Choroid plexus epithelial cell (primary cell): Measurements from ENCODE around the gene ZNF674.

ENCODE experiments used
- DNase-seq: peaks from one replicate; pipeline ENCODE4 v3.0.0-alpha.2; 2010; ENCODE audit warnings: low read depth
- H3K4me3 ChIP-seq: 2 replicates; pipeline ENCODE4 v1.5.1; 2011; ENCODE audit warnings: low read depth, mild to moderate bottlenecking, control low read depth, low read length, moderate library complexity
- CTCF ChIP-seq: conservative IDR thresholded peaks from 2 replicates; pipeline ENCODE4 v1.5.1; 2011; ENCODE audit warnings: low read depth, mild to moderate bottlenecking, control low read depth, inconsistent platforms, low read length, moderate library complexity

Gene ZNF674

DNA sequence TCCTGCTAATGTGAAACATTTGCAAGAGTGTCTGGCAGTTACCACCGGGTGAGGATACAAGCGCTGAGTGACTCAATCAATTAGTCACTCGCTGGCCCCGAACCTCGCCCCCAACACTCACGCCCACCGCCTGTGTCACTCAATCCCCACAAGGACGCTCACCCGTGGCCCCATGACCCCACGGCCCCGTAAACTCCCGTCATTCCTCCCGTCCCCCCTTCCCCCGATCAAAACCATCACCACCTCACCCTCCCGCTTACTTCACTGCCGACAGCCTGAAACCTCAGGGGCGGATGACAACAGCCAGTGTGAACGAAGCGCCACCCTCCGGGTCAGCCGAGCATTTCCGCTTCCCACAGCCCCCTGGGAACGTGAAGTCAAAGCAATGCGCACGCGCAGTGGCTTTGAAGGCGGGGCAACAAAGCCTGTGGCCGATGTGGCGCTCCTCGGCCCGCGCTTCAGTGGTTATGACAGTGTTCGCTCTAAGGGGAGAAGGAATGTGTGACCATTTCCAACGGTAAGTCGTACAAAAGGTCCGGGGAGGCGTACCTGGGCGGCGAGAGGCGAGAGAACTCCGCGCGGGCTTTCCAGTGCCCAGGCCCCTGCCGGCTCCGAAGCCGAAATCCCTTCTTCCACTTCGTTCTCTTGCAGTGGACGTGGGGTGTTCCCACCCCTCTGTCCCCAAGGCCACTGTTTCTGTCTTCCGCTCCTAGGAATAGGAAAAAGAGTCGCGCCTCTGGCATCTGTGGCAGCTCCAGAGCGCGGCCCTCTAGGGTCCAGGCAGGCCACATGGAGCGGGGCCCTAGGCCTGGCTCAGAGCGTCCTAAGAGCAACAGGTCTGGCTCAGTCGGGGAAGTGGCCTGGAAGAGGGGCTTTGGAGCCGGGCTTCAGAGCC is at the start of gene ZNF674:
TSS of gene ZNF674 (minus strand) at position 311 of the 895 bp plus-strand sequence. CDS start 3,334 bp downstream, outside the sequence.
- peak; percentile 93 for DNase-seq
- peak within 1 kb of the TSS; percentile 76 for H3K4me3 ChIP-seq
- TF ChIP-seq CTCF = peak; percentile 31

- no peak for TF ChIP-seq CTCF
- H3K4me3 ChIP-seq = no peak overlapping the region
- no peak for DNase-seq
These were observed 44.9 kb upstream of the ZNF674 start for GRCh38 chrX:46589977-46590723.

DNA sequence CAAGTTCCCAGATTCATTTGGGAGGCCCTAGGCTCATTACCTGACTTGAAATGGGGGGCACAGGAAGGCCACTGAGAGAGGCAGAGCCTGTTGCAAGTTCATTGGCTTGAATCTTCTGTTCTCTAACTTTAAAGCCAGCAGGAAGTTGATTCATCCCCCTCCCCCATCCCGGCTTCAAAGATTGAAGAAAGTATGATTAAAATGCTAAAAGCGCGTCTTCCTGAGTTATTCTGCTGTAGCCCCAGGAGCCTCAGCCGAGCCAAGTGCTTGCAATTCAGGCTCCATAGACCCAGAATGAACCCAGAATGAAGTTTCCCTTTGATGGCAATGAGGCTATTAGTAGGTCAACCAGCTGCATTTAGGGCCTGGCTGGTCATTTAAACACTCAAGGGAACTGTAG is 43.0 kb upstream of the ZNF674 start:
- H3K4me3 ChIP-seq = no peak overlapping the region
- peak; percentile 84 for DNase-seq
- no peak for TF ChIP-seq CTCF

GRCh38 chrX:46587753-46588171 is 42.5 kb upstream of the ZNF674 start:
- no peak for TF ChIP-seq CTCF
- H3K4me3 ChIP-seq = no peak overlapping the region

DNA sequence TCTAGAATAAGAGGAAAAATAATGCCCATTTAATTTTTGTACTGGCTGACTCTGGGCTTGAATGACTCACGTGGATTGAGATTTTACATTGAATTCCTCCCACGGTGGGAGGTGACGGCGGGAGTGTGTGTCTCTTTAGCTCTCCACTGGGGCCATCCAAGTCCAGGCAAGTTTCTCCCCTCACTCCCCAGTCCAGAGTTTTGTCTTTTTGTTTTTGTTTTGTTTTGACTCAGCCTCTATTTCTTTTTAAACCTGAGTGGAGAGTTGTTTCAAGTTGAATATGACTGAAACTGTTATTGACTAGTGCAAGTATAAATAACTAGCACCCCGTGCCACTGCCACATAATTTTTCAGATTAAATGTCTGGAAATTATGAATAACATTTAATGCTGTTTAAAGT is 41.9 kb upstream of the ZNF674 start:
- no peak overlapping the region for H3K4me3 ChIP-seq
- DNase-seq = peak; percentile 74
- TF ChIP-seq CTCF = no peak

More at GRCh38 chrX:46587753-46588171, 42.5 kb upstream of the ZNF674 start:
- DNase-seq = no peak

- no peak overlapping the region for H3K4me3 ChIP-seq
These were observed 39.5 kb upstream of the ZNF674 start for GRCh38 chrX:46584736-46585135.

More at GRCh38 chrX:46584736-46585135, 39.5 kb upstream of the ZNF674 start:
- DNase-seq = no peak
- no peak for TF ChIP-seq CTCF
